ENCODE results near the gene PYGB.

DNA sequence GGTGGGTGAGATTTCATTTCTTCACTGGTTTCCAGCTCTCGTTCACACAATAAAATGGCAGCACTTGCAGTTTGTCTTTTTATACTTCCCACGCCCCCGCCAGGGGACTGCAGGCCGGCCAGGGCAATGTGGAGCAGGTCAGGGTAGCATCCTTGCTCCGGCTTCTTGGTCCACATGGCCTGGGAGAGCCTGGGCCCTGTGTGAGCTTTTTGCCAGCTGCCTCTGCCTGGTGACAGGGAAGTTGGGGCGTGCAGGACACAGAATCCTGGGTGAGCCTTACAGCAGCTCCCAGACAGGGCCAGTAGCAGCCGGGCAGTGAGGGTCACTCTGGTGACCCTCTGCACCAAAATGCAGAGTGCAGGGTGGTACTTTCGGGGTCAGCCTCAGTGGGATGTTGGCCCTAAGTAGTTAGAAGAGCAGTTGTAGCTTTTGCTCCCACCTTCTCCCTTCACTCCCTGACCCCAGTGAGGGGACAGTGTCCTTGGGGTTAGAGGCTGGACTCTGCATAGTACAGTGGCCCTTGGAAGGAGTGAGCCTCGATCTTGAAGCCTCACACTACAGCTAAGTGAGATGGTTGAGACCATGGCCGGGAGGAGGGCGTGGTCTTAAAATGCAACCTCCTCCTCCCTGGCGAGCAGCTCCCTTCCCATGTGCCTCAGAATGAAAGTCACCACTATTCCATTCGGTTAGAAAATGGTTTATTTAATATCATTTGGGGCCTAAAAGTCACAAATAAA is 23.8 kb downstream of the PYGB start:
- TF ChIP-seq, protein P1, sequence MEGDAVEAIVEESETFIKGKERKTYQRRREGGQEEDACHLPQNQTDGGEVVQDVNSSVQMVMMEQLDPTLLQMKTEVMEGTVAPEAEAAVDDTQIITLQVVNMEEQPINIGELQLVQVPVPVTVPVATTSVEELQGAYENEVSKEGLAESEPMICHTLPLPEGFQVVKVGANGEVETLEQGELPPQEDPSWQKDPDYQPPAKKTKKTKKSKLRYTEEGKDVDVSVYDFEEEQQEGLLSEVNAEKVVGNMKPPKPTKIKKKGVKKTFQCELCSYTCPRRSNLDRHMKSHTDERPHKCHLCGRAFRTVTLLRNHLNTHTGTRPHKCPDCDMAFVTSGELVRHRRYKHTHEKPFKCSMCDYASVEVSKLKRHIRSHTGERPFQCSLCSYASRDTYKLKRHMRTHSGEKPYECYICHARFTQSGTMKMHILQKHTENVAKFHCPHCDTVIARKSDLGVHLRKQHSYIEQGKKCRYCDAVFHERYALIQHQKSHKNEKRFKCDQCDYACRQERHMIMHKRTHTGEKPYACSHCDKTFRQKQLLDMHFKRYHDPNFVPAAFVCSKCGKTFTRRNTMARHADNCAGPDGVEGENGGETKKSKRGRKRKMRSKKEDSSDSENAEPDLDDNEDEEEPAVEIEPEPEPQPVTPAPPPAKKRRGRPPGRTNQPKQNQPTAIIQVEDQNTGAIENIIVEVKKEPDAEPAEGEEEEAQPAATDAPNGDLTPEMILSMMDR (IDR thresholded peaks at IDR 0.05), result no peak
- no peak for TF ChIP-seq EZH2 (IDR thresholded peaks at IDR 0.05; ENCODE audit: borderline replicate concordance, insufficient read depth, low read depth, low read length, poor library complexity, severe bottlenecking)

Data from B cell (primary cell).